Activated CD4-positive, alpha-beta T cell treated with anti-CD3 and anti-CD28 coated beads for 36 hours (primary cell): ENCODE data around the gene CTSL. TPM values are rescaled to one million over a fixed set of nuclear protein-coding genes. Genes with fewer than 3 reads are reported as not detected.

Experiments
- ATAC-seq: fragments of 200-7000 bp; cut with Tn5 transposase; one replicate; pipeline ENCODE4 v1.10.0; 2021; ENCODE audit warnings: mild to moderate bottlenecking, moderate library complexity
- CTCF ChIA-PET: fragments of 350-600 bp; sonication (Branson Sonifier 250); formaldehyde crosslinking; loops from one replicate; lab custom pipeline; 2021; ENCODE audit warnings: antibody characterized with exemption; lab: Charles Lee
- POLR2A ChIA-PET: fragments of 350-600 bp; sonication (Branson Sonifier 250); formaldehyde crosslinking; loops from one replicate; lab custom pipeline; 2021; ENCODE audit warnings: antibody characterized with exemption, inconsistent platforms; lab: Charles Lee
- DNase-seq: peaks from one replicate; pipeline ENCODE4 v3.0.0-alpha.2; 2020
- H3K27ac Mint-ChIP-seq: one replicate; pipeline ENCODE4 v1.8.0; 2021; ENCODE audit warnings: mixed read lengths
- H3K27me3 Mint-ChIP-seq: one replicate; pipeline ENCODE4 v1.8.0; 2021; ENCODE audit warnings: mixed read lengths
- H3K36me3 Mint-ChIP-seq: one replicate; pipeline ENCODE4 v1.8.0; 2021; ENCODE audit warnings: low read depth, mixed read lengths
- H3K4me1 Mint-ChIP-seq: one replicate; pipeline ENCODE4 v1.8.0; 2021; ENCODE audit warnings: mixed read lengths
- H3K4me3 Mint-ChIP-seq: one replicate; pipeline ENCODE4 v1.8.0; 2021; ENCODE audit warnings: mild to moderate bottlenecking, moderate library complexity, mixed read lengths
- H3K9me3 Mint-ChIP-seq: one replicate; pipeline ENCODE4 v1.8.0; 2021; ENCODE audit warnings: low read depth, mixed read lengths
- intact Hi-C, 2 experiments: fragments of 100-400 bp; cut with DNase I in 1 of 2; cut with micrococcal nuclease in 1 of 2; formaldehyde crosslinking; loops; one replicate each; pipeline versions ENCODE4 v1.14.2 to v1.15.1; 2022 to 2024; cut with DNase I, micrococcal nuclease
- total RNA-seq, 2 experiments: library from RNA; stranded (reverse); gene quantifications; one replicate each; pipeline ENCODE4 v1.2.3, GENCODE V29; 2021

Gene CTSL
- total RNA-seq, 2 experiments from 2014 or later, result 4.6 to 6.1 TPM

GRCh38 chr9:87712801-87713277 is 13.1 kb upstream of the CTSL start:
- ChIA-PET CTCF (no interaction called here), POLR2A (no interaction called here)
- peak overlapping the region; percentile 11 for H3K27ac Mint-ChIP-seq
- intact Hi-C loops, result loop anchor here in 1 of 2 experiments (5.0 kb wide), 1 partner anchor 99 kb away; no protein-coding TSS in a partner anchor
- H3K4me1 Mint-ChIP-seq, result peaks cover 51% of the 10 kb centered on the region
- DNase-seq, result no peak
- no peak for ATAC-seq
- peaks cover 4% of the 10 kb centered on the region for H3K27me3 Mint-ChIP-seq
- H3K4me3 Mint-ChIP-seq, result no peak overlapping the region
- H3K9me3 Mint-ChIP-seq, result no peaks in the 10 kb centered on the region
- peaks cover under 1% of the 10 kb centered on the region for H3K36me3 Mint-ChIP-seq

- POLR2A ChIA-PET, result no interaction called here
- intact Hi-C loops, result loop anchor here in 1 of 2 experiments (5.0 kb wide), 1 partner anchor 99 kb away; no protein-coding TSS in a partner anchor
- DNase-seq, result peak; percentile 75
- CTCF ChIA-PET, result interaction anchor here (1.3 to 1.4 kb wide), 2 partner anchors 20 to 99 kb away, joined by 4 read pairs; no protein-coding TSS in a partner anchor
- no peaks in the 10 kb centered on the region for H3K36me3 Mint-ChIP-seq
- ATAC-seq, result peak; percentile 64
- H3K4me1 Mint-ChIP-seq, result peaks cover 46% of the 10 kb centered on the region
- H3K4me3 Mint-ChIP-seq, result no peak overlapping the region
- no peaks in the 10 kb centered on the region for H3K9me3 Mint-ChIP-seq
- H3K27ac Mint-ChIP-seq, result peak overlapping the region; percentile 5
- peaks cover 4% of the 10 kb centered on the region for H3K27me3 Mint-ChIP-seq
These were observed 12.5 kb upstream of the CTSL start for GRCh38 chr9:87713278-87713987.

GRCh38 chr9:87713988-87714330 is 12.0 kb upstream of the CTSL start:
- Mint-ChIP-seq H3K27me3 (peaks cover 4% of the 10 kb centered on the region), H3K27ac (no peak overlapping the region), H3K4me3 (no peak overlapping the region), H3K36me3 (no peaks in the 10 kb centered on the region), H3K4me1 (peaks cover 41% of the 10 kb centered on the region), H3K9me3 (no peaks in the 10 kb centered on the region)
- ChIA-PET POLR2A (no interaction called here), CTCF (interaction anchor here (0.6 to 1.4 kb wide), 5 partner anchors 19 to 378 kb away, joined by 3 to 4 read pairs (median 3); no protein-coding TSS in a partner anchor)
- DNase-seq (no peak), ATAC-seq (no peak)
- intact Hi-C loops, result loop anchor here in 1 of 2 experiments (5.0 kb wide), 1 partner anchor 98 kb away; no protein-coding TSS in a partner anchor

- POLR2A ChIA-PET, result no interaction called here
- Mint-ChIP-seq H3K9me3 (no peaks in the 10 kb centered on the region), H3K4me3 (no peak overlapping the region), H3K27me3 (peaks cover 4% of the 10 kb centered on the region), H3K4me1 (peaks cover 32% of the 10 kb centered on the region), H3K36me3 (no peaks in the 10 kb centered on the region), H3K27ac (no peak overlapping the region)
- DNase-seq (no peak), ATAC-seq (no peak)
- CTCF ChIA-PET, result interaction anchor here (0.6 to 1.4 kb wide), 5 partner anchors 17 to 379 kb away, joined by 3 to 4 read pairs (median 3); no protein-coding TSS in a partner anchor
- intact Hi-C loops, result loop anchor here in 1 of 2 experiments (5.0 kb wide), 1 partner anchor 97 kb away; no protein-coding TSS in a partner anchor
These were observed 11.1 kb upstream of the CTSL start for GRCh38 chr9:87714819-87715218.

GRCh38 chr9:87716141-87716540 is 9.8 kb upstream of the CTSL start:
- ATAC-seq (no peak), DNase-seq (no peak)
- intact Hi-C loops, result no loop called here
- peaks cover 25% of the 10 kb centered on the region for H3K4me1 Mint-ChIP-seq
- ChIA-PET POLR2A (no interaction called here), CTCF (no interaction called here)
- H3K9me3 Mint-ChIP-seq, result no peaks in the 10 kb centered on the region
- H3K36me3 Mint-ChIP-seq, result no peaks in the 10 kb centered on the region
- H3K4me3 Mint-ChIP-seq, result no peak overlapping the region
- H3K27ac Mint-ChIP-seq, result no peak overlapping the region
- H3K27me3 Mint-ChIP-seq, result peaks cover 4% of the 10 kb centered on the region

GRCh38 chr9:87717456-87717855 is 8.5 kb upstream of the CTSL start:
- intact Hi-C loops, result no loop called here
- no peak for ATAC-seq
- no peaks in the 10 kb centered on the region for H3K36me3 Mint-ChIP-seq
- H3K9me3 Mint-ChIP-seq, result no peaks in the 10 kb centered on the region
- peaks cover 18% of the 10 kb centered on the region for H3K4me1 Mint-ChIP-seq
- CTCF ChIA-PET, result interaction anchor here (0.6 kb wide), 1 partner anchor 1817 kb away, joined by 3 read pairs; no protein-coding TSS in a partner anchor
- DNase-seq, result no peak
- H3K27me3 Mint-ChIP-seq, result peaks cover 4% of the 10 kb centered on the region
- no peak overlapping the region for H3K4me3 Mint-ChIP-seq
- H3K27ac Mint-ChIP-seq, result no peak overlapping the region
- POLR2A ChIA-PET, result no interaction called here

GRCh38 chr9:87718231-87718630 is 7.7 kb upstream of the CTSL start:
- Mint-ChIP-seq H3K27ac (no peak overlapping the region), H3K36me3 (no peaks in the 10 kb centered on the region), H3K27me3 (no peaks in the 10 kb centered on the region), H3K9me3 (no peaks in the 10 kb centered on the region), H3K4me3 (no peak overlapping the region), H3K4me1 (peaks cover 10% of the 10 kb centered on the region)
- DNase-seq (no peak), ATAC-seq (no peak)
- ChIA-PET POLR2A (no interaction called here), CTCF (no interaction called here)
- intact Hi-C loops, result no loop called here

GRCh38 chr9:87718852-87719612 is 6.9 kb upstream of the CTSL start:
- H3K4me3 Mint-ChIP-seq, result no peak overlapping the region
- DNase-seq (no peak), ATAC-seq (no peak)
- no peaks in the 10 kb centered on the region for H3K27me3 Mint-ChIP-seq
- H3K4me1 Mint-ChIP-seq, result peaks cover 4% of the 10 kb centered on the region
- intact Hi-C loops, result no loop called here
- no peak overlapping the region for H3K27ac Mint-ChIP-seq
- H3K36me3 Mint-ChIP-seq, result no peaks in the 10 kb centered on the region
- ChIA-PET POLR2A (no interaction called here), CTCF (no interaction called here)
- H3K9me3 Mint-ChIP-seq, result no peaks in the 10 kb centered on the region

GRCh38 chr9:87720173-87720572 is 5.7 kb upstream of the CTSL start:
- ATAC-seq, result no peak
- H3K27me3 Mint-ChIP-seq, result peaks cover under 1% of the 10 kb centered on the region
- H3K36me3 Mint-ChIP-seq, result no peaks in the 10 kb centered on the region
- H3K9me3 Mint-ChIP-seq, result no peaks in the 10 kb centered on the region
- no peak overlapping the region for H3K27ac Mint-ChIP-seq
- CTCF ChIA-PET, result no interaction called here
- H3K4me1 Mint-ChIP-seq, result no peaks in the 10 kb centered on the region
- intact Hi-C loops, result no loop called here
- POLR2A ChIA-PET, result interaction anchor here (0.7 kb wide), 1 partner anchor 1208 kb away, joined by 3 read pairs; no protein-coding TSS in a partner anchor
- no peak for DNase-seq
- H3K4me3 Mint-ChIP-seq, result no peak overlapping the region

- Mint-ChIP-seq H3K36me3 (no peaks in the 10 kb centered on the region), H3K4me1 (peaks cover 13% of the 10 kb centered on the region), H3K4me3 (no peak overlapping the region), H3K9me3 (no peaks in the 10 kb centered on the region), H3K27me3 (peaks cover 3% of the 10 kb centered on the region), H3K27ac (no peak overlapping the region)
- ChIA-PET CTCF (no interaction called here), POLR2A (interaction anchor here (0.8 kb wide), 1 partner anchor 14 kb away, joined by 4 read pairs; no protein-coding TSS in a partner anchor)
- intact Hi-C loops, result no loop called here
- ATAC-seq, result no peak
- no peak for DNase-seq
These were observed 3.4 kb upstream of the CTSL start for GRCh38 chr9:87722393-87723088.

GRCh38 chr9:87725356-87725899 is 491 bp upstream of the CTSL start:
- peak overlapping the region; percentile 66 for H3K27ac Mint-ChIP-seq
- peaks cover 2% of the 10 kb centered on the region for H3K36me3 Mint-ChIP-seq
- H3K4me1 Mint-ChIP-seq, result peaks cover 37% of the 10 kb centered on the region
- H3K27me3 Mint-ChIP-seq, result peaks cover 5% of the 10 kb centered on the region
- ChIA-PET POLR2A (no interaction called here), CTCF (no interaction called here)
- DNase-seq (no peak), ATAC-seq (no peak)
- peak overlapping the region; percentile 79 for H3K4me3 Mint-ChIP-seq
- H3K9me3 Mint-ChIP-seq, result no peaks in the 10 kb centered on the region
- intact Hi-C loops, result loop anchor here in 1 of 2 experiments (5.0 kb wide), 1 partner anchor 87 kb away; no protein-coding TSS in a partner anchor
